RKO (cell line): Measurements from ENCODE around the gene CLMP.
"Not testable (repeated sequence)": the region's sequence is repeated elsewhere in the genome, so short reads cannot be mapped to it uniquely, and the experiment has no call there.

Experiments used
- DNase-seq: peaks from one replicate; pipeline ENCODE4 v3.0.0-alpha.2; 2016; ENCODE audit warnings: low spot score

CLMP gene

DNA sequence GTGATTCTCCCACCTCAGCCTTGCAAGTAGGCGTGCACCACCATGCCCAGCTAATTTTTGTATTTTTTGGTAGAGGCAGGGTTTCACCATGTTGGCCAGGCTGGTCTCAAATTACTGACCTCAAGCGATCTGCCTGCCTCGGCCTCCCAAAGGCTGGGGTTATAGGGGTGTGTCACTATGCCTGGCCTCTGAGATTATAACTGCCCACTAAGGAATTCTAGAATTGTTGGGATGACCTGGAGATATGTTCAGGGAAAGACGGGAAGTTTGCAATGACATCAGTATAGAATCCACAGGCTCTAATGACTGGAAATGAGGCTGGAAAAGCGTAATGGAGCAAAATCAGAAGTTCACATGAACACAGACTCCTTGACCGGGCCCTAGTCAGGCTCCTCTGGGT, 62.2 kb downstream of the CLMP start:
- DNase-seq = no peak

DNA sequence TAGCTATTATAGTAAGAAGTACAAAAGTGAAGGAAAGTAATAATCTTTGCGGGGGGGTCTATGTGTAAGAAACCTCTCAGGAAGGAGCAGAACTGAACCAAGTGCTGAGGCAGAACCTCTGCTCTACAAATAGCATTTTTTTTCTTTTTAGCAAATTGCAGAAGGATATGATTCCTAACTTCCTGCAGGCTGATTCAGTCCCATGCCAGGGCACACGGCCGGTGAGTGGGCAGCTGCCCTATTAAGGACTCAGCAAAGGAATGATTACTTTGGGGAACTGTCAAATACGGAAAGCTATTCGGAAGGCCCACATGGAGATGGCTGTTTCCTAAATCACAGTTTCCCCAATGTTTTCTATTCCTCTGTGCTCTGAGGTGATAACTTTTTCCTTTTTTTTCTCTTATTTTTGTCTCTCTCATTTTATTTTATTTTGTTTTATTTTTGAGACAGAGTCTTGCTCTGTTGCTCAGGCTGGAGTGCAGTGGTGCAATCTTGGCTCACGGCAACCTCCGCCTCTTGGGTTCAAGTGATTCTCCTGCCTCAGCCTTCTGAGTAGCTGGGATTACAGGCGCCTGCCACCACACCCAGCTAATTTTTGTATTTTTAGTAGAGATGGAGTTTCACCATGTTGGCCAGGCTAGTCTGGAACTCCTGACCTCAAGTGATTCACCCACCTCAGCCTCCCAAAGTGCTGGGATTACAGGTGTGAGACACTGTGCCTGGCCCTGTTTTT, 62.8 kb downstream of the CLMP start:
- DNase-seq = peak; percentile 43

- DNase-seq = no peak
These were observed 65.1 kb downstream of the CLMP start for GRCh38 chr11:123129920-123130319.

GRCh38 chr11:123125169-123125568, 69.9 kb downstream of the CLMP start:
- no peak for DNase-seq

DNA sequence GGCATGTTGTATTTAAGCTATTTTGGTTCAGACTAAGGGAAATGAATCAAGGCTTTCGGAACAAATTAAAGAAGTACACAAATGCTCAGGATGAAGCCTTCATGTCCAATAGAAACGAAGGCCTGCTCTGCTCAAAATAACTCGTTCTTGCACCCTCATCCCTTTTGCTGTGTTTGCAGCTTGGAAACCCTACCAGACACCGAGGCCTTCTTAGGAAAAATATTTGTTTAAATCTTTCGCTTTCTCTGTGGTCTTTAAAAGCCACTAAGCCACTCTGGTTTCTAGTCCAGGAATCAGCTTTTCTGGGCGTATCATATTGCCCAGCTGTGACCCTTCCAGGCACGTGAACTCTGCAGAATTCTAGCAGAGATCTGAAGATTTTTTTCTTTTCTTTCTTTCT, 72.2 kb downstream of the CLMP start:
- DNase-seq = no peak

DNA sequence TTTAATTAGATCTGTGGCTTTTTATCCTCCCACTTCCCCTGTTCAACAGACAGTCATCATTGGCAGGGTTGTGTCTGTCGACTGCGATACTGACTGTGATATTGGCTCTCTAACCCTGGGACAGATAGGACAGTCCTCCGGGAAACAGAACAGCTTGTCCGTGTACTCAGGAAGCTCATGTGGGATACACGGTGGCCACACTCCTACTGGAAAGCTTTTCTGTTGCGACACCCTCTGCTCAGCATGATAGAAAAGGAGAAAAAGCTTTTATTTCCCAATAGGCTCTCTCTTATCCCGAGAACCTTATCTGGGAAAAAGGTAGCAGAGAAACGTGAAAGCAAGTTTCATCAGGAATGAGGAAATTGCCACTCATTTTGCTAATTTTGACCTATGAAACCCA, 72.7 kb downstream of the CLMP start:
- DNase-seq = no peak

GRCh38 chr11:123116486-123116885, 78.6 kb downstream of the CLMP start:
- DNase-seq = no peak

- peak; percentile 55 for DNase-seq
These were observed 83.6 kb downstream of the CLMP start for GRCh38 chr11:123111465-123111864.

- DNase-seq = no peak
These were observed 84.7 kb downstream of the CLMP start for GRCh38 chr11:123110397-123110796.

DNA sequence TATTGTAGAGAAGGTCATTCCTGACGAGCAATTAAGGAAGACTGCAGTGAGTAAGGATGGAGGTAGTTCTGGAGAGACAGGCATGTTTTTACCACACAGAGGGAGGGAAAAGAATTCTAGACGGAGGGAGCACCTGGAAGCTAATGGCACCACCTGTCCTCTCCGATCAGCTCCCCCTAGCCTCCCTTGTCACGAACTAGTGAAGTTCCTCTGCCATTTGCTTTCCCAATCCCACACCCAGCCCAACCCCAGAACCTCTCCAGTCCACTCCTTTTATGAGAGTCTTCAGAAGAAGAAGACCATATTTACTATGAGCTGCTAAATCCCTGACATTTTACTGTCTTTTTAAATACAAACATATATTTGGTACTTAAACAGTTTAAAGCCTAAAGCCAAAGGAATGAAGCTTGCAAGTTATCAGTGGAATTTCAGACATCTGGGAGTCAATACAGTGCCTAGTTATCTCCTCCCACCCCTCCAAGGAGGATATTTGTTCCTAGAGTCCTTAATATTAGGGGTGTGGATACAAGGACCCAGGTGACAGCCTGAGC, 87.0 kb downstream of the CLMP start:
- no peak for DNase-seq

DNA sequence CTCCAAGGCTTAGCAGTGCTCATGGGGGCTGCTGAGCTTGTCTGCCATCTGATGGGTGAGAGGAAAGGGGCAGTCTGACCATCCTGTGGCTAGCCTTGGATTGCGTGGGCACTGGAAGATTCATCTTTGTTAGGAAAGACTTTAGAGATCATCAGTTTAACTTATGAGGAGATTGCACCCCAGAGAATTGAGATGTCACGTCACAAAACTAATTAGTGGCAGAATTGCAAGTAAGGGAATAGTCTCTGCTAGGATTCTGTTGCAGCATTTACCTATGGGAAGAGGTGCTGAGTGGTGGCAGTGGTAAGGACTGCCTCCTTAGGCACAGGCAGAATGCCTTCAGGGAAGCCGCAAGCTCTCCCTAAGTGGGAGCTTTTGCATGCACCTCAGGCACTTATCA, 90.4 kb downstream of the CLMP start:
- DNase-seq = no peak

DNA sequence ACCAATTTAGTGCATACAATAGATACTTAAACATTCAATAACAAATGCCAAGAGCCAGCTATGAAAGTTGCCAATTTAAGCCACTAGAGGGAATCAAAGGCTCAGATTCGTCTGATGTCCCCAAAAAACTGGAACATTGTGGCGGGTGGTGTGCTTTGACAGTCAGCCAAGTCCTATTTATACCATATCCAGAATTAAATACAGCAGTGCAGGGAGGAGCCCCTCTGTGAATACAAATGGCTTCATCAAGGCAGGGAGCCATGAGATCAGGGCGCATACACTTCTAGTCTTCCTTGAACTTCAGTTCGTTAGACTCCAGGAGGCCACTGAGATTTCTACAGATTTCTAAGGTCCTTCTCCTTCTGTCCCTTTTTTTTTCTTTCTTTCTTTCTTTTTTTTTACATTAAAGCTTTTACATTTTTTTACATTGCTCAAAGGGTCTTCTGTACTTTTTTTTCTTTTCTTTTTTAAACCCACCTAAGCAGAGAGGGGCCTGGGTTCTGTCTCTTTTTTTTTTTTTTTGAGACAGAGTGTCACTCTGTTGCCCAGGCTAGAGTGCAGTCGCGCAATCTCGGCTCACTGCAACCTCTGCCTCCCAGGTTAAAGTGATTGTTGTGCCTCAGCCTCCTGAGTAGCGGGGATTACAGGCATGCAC, 91.6 kb downstream of the CLMP start:
- peak; percentile 70 for DNase-seq

- no peak for DNase-seq
These were observed 94.5 kb downstream of the CLMP start for GRCh38 chr11:123100379-123101085.

DNA sequence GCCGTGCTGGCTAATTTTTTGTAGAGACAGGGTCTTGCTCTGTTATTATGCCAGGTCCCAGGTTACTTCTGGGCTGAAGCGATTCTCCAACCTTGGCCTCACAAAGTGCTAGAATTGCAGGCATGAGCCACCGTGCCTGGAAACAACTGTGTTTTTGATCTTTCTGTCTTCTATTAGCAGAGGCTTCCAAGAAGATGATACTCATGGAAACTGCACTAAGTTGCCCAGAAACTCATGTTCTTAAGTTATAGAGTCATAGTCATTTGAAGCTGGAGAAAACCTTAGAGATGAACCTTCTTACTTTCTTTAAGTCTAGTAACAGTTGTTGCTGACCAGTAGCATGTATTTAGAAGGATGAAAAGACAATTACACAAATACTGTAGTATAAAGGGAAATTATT, 96.1 kb downstream of the CLMP start:
- no peak for DNase-seq

- no peak for DNase-seq
These were observed 101.3 kb downstream of the CLMP start for GRCh38 chr11:123093739-123094138.

- DNase-seq = no peak
These were observed 103.5 kb downstream of the CLMP start for GRCh38 chr11:123091506-123091905.

DNA sequence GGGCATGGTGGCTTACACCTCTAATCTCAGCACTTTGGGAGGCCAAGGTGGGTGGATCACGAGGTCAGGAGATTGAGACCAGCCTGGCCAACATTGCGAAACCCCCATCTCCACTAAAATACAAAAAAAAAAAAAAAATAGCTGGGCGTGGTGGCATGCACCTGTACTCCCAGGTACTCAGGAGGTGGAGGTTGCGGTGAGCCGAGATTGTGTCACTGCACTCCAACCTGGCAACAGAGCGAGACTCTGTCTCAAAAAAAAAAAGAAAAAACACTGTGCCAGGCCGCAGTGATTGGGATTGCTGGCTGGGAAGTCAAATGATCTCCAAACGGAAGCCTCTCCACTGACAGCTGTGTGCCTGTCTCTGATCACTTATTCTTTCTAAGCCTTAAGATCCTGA, 104.9 kb downstream of the CLMP start:
- DNase-seq = not testable (repeated sequence)

DNA sequence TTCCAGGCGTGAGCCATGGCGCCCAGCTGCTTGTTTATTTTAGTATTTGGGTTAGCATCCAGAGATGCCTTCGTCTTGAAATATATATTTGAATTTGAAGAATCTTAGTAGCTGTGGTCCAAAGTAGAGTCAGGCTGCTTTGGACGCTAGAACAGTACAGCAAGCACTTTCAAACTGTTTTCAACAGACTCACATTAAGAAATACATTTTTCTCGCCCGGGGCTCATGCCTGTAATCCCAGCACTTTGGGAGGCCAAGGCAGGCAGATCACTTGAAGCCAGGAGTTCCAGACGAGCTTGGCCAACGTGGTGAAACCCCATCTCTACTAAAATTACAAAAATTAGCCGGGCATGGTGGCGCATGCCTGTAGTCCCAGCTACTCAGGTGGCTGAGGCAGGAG, 106.2 kb downstream of the CLMP start:
- not testable (repeated sequence) for DNase-seq

DNA sequence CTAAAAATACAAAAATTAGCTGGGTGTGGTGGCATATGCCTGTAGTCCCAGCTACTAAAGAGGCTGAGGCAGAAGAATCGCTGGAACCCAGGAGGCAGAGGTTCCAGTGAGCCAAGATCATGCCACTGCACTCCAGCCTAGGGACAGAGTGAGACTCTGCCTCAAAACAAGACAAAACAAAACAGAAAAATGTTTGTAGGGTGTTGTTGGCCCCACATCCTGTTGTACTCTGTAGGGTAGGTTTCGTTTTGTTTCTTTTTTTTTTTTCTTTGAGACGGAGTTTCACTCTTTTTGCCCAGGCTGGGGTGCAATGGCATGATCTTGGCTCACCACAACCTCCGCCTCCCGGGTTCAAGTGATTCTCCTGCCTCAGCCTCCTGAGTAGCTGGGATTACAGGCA, 107.4 kb downstream of the CLMP start:
- not testable (repeated sequence) for DNase-seq

DNA sequence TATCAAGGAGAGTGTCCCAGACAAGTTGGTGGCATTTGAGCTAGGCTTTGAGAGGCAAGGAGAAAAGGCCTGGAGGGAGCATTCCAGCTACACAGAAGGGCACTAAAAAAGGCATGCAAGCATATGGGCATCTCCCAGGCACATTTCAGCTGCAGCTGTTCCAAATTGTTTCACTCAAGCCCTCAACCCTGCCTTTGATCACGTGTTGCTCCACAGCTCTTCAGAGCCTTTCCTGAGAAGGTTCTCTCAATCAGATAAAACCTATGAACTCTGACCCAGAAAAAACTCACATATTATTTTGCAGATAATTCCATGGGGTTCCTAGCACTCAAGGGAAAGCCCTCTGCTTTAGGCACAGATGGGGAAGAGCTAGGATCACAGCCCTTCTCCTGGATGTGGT, 108.7 kb downstream of the CLMP start:
- no peak for DNase-seq

DNA sequence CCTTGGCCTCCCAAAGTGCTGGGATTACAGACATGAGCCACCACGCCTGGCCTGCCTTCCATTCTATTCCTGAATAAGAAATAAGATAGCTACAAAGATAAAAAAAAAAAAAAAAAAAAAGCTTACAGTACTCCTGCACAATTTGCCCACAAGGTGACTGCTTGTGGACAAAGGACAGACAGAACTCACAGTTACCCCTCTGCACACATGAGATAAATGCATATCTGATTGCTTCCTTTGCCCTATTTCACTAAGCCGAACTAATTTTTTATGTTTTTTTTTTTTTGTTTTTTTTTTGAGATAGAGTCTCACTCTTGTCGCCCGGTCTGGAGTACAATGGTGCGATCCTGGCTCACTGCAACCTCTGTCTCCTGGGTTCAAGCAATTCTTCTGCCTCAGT, 109.6 kb downstream of the CLMP start:
- DNase-seq = no peak

DNA sequence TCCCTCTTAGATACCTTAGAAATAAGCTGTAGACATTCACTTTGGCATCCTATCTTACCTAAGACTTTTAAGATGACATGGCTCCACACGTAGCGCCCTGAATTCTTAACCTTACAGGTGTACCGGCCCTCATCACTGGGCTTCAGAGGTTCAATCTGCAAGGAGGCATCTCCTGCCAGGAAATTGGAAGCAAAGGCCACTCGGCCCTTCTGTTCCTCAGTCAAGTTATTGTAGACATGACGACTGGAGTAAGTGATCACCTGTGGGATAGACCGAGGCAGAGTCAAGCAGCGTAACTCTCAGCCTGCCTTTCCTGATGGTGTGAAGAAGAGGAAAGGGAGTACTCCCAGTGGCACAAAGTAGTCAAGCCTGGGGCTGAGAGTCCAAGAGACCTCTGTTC, 110.6 kb downstream of the CLMP start:
- DNase-seq = no peak

DNA sequence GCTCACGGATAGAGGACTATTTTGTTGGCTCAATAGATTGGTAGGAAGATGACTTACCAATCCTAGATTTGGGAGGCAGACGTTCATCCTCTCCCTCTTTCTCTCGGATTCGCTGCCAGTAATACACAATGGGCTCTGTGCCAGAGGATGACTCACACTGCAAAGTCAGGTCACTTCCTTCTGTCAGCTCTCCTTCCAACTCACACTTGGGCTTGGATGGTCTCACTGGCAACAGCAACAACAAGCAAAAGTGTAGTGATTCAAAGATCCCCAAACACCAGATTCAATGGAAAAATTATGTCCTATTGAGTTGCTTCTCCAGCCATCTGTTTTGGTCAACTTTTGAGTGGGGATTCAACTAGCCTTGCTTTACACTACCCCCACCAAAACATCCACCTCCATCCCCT, 111.4 kb downstream of the CLMP start:
- peak; percentile 97 for DNase-seq
